Activated CD8-positive, alpha-beta memory T cell treated with anti-CD3 and anti-CD28 coated beads, Interleukin-2, amount 50 U/mL, for 1 hour (primary cell): ENCODE results near the gene MAP7.
"Not testable (repeated sequence)": the region's sequence is repeated elsewhere in the genome, so short reads cannot be mapped to it uniquely, and the experiment has no call there.

Experiments used
- DNase-seq: peaks from one replicate; pipeline ENCODE4 v3.0.0-alpha.2; 2020; ENCODE audit errors: extremely low read depth

MAP7 gene

DNA sequence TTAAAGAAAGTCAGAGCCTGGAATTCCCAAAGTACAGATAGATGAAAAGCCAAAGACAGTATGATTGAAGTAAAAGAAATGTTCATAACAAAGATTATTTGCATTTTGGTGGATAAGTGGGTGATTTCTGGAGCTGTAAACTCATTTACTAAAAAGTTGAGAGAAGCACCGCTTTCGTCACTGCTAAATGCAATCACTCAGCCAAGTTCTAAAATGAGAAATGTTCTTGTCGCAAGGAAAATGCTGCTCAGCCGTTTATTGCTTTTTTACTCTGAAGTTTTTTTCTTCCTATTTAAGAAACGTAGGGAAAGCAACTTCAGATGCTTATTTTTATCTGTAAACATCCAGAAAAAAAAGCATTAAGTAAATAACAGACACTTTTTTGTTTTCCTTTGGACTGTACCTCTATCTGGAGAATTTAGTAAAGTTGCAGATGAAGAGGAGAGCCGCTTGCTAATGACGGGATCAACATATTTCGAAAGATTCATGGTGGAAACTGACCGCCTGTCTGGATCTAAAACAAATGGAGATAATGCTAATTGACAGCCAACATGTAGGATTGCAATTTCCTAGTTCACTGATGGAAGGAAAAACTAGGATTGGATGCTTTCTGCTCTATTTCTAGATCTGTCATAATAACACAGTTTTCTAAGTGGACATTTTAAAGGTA lies 166.8 kb downstream of the MAP7 start:
- no peak for DNase-seq

DNA sequence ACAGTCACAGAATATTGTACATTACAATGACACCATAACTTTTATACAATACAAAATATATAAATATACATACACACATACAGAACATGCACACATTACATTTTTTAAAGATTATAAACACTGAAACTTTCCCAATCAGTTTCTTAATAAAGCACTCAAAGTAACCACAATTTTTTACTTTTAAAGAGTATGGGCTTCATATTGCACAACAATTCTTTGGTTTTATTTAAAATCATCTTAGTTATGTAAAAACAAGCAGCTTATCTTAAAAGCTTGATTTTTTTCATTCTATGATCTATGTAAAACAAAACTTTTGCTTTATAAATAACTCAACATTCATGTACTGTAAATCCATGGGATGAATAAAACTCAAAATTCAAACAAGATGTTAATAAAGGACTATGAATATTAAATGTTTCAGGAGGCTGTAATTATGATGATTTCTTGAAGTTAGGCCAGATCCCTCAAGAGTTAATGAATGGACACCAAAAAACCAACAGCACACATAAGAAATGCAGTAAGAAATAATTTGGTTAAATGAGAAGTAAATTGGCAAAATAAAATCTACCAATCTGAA lies 167.5 kb downstream of the MAP7 start:
- no peak for DNase-seq

DNA sequence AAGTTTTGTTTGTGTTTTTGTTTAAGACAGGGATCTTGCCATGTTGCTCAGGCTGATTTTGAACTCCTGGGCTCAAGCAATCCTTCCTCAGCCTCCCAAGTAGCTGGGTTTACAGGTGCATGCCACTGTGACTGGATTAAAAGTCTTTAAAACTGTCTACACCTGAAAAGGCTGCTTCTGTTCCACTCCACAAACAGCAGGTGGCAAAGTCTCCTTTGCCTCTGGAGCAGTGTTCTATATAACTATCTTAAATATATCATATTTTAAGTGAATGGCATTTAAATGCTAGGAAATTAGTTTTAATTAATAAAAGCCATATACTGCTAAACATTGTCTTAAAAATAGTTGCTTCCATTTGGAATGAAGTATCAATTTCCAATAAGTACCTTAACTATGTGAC lies 171.3 kb downstream of the MAP7 start:
- no peak for DNase-seq

DNA sequence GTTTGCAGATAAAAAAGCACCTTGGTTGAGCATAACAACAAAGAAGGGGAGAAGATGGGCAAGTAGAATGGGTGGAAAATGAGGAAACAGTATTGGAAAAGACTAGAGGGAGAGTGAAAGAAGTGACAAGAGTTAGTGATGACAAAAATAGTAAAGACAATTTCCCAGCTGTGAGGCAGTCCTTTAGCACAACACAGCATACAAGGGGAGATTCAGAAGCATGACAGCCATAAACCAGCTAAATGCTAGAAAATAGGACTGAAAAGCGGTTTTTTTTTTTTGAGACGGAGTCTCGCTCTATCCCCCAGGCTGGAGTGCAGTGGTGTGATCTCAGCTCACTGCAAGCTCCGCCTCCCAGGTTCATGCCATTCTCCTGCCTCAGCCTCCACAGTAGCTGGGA lies 174.4 kb downstream of the MAP7 start:
- DNase-seq = not testable (repeated sequence)

DNA sequence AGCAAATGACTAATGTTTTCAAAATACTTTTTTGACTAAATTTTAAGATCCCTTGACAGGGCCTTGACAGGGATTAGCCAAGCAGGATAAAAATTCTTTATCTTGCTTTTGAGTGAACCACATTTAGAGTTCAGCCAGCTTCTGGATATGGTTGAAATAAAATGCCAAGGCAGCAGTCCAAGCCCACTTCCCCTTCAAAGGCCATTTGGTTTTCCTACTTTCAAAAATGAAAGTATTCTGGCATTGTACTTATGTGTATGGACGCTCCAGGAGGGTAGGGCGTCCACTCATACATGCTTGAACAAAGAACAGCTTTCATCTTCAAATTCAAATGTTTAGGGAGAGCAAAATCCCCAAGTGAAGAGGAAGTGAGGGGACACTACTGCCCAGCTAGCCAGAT lies 178.3 kb downstream of the MAP7 start:
- DNase-seq = no peak

DNA sequence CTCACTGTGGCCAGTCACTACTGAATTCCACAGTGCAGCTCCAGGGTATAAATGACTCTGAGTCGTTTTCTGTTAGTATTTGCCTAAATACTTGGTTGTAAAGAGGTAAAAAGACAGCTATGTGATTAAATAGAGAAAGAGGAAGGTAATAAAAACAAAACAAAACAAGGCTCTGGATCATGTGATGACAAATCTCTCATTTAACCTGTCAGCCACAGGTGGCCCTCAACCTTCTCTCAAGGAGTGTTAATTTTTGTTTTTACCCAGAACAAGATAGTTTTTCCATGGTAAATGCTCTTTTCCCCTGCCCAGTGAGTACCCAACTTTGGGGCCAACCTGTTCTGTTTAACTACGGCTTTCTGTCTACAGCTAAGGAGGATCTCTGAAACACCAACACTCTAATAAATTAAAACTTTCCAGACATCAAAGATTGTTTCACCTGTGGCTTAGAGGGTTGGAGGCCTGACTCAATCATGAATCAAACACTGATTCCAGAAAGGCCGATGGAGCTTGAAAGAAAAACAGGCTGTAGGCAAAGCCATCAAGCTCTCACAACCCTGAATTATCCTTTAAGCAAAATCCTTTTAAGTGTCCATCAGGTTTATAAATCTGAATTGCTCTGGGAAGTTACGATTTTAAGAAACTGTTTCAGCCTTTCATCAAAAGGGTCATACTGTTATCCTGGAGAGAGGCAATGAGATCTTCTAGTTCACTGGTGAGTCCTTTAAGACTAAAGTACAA lies 179.1 kb downstream of the MAP7 start:
- no peak for DNase-seq

DNA sequence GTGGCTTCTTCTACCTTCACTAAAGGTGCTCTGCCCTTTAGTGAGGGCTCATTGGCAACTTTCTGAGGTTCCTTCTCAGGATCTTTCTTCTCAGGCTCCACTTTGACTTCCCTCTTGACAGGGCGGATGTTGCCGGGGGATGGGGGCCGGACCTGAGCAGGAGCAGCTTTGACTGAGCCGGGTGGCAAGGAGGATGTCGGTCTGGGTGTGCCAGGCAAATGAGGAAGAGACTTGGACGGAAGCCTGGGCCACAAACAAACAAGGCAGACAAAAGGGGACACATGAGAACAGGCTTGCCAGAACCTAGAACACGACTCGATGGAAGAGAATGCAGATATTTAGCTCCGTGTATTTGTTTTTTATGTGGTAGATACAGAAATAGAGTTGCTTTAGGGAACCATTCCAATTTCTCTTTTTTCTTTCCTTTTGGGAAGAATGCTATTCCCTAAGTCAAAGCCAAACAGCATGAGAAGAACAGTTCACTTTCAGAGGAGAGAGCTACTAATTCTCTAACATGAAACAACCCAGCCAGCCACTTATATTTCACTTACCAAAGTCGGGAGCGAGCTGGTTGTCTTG lies 184.4 kb downstream of the MAP7 start:
- no peak for DNase-seq

DNA sequence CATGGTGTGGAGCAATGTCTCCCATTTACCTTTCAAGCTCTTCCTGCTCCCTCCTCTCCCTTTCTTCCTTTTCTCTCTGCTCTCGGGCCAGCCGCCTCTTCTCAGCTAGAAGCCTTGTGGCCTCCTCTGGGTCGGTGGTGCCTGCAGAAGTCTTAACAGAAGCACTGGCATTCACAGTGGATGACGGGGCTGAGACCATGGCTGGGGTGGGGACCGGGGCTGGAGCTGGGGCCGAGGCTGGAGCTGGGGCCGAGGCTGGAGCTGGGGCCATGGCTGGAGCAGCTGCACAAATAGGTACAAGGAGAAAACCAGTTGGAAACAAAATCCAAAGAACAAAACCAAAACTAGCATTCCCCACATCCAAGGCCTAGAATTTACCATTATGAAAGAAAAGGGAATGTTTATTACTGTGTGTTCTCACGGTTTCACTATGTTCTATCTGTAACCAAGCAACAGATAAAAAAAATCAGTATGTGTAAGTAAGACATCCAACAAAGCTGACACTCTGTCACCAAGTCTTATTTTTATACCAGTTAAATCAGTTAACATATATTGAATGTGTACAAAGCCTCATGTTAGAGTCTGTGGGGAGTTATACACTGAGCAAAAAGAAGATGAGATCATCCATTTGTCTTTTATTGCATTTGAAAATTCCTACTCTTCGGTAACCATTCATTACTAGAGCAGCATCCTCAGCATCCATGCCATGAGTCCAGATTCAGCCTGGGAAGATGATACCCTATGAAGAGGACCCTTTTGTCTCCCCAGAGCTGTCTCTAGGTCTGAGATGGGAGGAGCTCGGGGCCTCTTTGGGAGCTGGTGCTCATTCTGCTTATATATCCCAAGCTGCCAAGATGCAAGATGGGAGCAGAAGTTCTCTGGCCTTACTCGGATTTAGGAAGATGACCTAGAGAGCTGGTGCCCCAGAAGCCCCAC lies 187.5 kb downstream of the MAP7 start:
- no peak for DNase-seq

DNA sequence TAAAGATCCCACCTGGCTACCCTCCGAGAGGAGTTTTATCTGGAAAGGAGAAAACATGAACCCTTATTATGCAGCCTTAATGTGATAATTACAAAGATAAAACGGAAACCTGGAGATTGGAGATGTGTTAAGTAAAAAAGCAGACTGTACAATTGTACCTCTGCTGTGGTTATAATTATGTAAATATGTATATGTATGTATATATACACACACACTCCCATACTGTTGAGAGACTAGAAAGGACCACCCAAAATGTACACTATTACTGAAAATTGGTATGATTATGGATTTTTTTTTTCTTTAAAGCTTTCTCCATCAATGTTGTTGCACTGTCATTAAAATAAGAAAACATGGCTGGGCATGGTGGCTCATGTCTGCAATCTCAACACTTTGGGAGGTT lies 188.4 kb downstream of the MAP7 start:
- DNase-seq = no peak

DNA sequence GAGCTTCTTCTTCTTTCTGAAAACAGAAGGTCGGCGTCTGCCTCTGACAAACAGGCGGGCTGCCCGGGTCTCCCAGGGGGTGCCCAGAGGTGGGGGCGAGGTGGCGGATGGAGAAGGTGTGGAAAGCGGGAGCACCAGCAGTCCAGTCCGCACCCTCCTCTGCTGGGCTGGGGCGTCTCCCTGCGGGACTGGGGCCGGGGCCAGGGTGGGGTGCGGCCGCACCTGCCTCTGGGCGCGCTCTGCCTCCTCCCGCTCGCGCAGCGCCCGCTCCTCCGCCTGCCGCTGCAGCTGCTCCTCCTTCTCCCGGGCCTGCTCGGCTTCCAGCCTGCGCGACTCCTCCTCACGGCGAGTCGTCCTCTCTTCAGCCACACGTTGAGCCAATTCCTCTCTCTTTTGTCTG lies 189.4 kb downstream of the MAP7 start:
- no peak for DNase-seq

DNA sequence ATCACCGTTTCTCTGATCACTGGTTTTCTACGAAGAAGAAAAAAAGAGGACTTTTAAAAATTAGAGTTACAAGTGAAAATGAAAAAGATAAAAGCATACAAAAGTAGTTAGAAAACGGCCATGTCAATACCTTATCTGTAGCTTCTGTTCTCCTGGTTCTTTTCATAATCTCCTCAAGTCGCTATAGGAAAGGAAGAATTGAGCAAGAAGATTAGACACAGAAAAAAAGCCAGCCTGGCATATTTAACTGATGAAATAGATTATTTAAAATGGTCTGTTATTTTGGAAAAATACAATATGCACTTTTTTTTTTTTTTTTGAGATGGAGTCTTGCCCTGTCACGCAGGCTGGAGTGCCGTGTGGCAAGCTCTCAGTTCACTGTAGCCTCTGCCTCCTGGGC lies 190.4 kb downstream of the MAP7 start:
- no peak for DNase-seq

DNA sequence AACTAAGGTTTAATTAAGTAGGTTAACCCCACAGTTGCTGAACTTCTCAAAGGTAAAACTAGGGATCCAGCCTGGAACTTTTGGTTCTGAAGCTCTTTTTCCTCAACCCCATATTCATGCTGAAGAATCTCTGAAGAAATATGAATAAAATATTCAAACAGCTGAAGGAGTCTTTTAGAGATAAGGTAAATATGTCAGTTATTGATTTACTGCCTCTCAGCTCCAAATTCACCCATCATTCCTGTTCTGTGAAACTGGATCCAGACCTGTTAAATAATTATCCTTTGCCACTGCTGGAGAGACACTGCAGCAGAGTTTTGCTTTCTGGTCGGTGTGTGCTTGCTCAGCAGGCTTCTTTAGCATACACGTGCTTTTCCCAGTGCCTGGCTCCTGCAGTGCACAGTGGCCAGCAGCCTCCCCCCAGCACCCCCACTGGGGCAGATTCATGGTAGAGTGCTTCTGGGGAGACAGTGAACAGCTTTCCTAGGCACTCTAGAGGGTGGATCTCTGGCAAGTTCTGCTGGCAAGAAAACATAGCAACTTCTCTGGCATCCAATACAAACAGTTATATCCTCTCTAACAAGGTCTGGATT lies 198.6 kb downstream of the MAP7 start:
- DNase-seq = no peak

DNA sequence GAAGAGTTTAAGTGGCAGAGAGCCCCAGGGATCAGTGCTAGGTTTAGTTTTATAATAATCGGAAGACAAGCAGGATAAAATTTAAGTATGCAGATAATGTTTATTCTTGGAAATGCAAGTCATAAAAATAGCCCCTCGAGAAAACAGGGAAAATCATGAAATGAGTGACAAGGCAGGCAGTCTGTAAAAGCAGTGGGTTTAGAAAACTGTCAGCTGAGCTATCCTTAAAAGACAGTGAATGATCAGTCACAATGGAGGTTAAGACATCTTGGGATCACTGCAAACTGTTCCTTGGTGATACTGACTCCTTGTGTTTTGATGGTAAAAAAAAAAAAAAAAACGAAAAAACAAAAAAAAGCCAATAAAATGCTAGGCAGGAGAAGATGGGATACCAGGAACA lies 199.3 kb downstream of the MAP7 start:
- DNase-seq = no peak

DNA sequence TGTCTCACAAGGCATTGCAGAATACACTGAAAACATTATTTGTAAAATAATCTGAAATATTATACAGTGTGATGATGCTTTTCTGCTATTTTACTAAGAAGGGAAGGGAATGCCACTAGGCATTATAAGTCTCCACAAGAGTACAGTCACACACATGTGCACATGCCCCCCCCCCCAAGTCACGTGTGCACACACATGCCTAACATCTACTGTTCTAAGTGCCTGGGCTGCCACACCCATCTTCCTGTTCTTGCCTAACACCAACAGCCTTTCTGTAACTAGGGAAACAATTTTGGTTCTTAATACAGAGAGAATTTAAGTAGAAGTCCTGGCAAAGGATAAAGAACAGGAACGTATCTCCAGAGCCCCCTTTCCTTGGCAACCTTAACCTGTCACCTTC lies 202.4 kb downstream of the MAP7 start:
- DNase-seq = no peak

DNA sequence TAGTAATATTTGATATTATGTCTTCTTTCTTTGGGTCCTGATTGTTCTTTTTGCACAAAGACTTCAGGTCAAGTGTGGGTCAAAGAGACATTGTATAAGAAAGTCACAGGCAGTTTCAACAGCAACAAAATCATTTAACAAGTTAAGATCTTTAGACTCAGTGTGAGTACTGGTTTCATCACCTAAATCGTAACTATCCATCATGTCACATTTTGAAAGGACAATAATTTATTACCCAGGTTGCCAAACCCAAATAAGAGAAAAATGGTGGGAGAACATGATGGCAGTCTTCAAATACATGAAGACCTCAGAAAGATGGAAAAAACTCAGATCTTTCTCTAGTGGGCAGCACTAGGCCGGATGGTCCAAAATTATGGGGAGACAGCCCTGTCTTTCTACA lies 205.1 kb downstream of the MAP7 start:
- no peak for DNase-seq

DNA sequence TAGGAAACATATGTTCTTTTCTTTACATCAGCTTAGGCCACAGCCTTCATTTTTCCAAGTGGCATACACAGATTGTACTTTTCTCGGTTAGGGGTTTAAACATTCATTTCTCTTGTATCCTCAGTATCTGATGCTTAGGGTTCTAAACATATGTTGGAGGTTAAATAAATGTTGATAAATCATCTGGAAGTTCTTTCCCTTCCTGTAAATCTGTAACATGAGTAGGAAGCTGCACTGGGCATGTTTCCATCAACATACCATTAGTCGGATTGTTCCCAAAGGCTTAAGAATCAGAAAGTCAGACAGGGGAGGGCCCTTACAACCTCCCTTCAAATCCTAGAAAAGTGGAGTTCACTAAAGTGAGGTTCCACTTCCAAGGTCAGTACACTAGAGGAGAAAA lies 205.8 kb downstream of the MAP7 start:
- no peak for DNase-seq

DNA sequence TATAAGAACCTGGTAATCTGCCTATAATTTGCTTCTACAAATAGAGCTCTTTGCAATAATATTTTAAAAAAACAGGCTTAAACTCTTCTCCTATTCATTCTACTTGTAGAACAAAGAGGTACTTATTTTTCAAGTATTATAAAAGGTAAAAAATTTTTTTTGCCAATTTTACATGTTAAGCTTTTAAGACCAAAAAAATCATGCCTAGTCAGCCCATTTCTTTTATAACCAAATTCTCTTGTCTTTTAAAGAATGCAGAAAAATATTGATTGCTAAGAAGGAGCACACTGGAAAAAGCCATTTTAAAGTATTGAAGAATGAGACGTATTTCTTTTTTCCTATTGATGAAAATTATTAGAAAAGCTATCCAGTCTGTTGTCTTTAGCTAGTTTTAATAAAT lies 206.5 kb downstream of the MAP7 start:
- no peak for DNase-seq

DNA sequence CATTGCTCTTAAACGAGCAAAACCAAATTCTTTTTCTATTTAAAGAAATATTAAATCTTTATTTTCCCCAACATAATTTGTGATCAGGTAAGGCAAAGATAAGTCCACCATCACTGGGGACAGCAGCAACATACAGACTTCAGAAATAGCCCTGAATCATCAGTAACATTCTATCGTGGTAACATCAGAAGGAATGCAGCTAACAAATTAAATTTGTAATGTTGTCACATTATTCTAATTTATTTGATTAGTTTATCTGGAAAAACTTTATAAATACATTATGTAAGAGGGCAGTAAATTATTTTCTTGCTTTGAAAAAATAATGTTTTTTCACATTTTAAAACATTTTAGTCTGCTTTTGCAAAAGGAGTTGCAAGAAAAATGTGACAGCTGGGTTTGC lies 206.9 kb downstream of the MAP7 start:
- no peak for DNase-seq

DNA sequence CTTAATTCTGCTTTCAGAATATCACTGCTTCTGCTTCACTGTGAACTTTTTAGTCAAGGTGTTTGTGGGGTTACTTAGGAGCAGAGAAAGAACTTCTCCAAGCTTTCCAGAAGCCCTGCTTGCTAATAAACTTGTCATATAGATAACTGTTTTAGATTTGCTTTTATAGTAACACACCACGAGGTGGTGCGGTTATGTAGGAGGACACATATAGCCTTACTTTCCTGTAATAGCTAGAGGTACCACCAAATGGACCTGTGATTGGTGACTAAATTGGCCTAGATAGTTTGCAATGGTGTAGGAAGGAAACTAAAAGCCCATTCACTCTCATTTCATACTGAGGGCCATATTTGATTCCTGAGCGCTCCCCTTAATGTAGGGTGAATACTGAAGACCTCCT lies 208.3 kb downstream of the MAP7 start:
- no peak for DNase-seq

DNA sequence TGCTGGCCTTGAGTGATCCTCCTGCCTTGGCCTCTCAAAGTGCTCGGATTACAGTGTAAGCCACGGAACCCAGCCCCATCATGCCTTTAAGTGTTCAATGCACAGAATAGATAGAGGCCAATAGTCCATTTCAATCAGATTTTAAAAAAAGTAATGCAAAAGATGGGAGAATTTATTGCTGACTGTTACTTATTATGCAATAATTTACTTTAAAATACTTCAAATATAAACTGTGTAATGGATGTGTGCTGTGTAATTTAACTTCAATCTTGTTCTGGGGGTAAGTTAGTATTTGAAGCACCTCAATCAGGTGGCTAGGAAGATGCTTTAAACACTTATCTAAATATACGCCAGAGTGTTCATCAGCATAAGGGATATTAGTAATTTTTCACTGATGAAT lies 208.9 kb downstream of the MAP7 start:
- DNase-seq = no peak

DNA sequence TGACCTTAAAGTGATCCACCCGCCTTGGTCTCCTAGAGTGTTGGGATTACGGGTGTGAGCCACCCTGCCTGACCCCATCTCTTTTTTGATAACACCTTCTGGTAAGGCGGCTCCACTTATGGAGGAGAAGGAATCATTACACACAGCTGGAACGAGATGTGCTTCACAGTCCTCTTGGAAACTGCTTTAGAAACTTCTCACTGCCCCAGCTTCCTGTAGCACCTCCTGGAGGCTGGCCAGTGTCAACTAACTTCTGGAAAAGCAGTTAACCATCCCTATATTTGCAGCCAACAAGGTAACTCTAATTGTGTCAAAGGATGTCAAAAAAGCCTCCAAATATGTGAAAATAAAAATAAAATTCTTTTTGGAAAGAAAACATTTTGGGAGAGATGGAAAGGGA lies 211.7 kb downstream of the MAP7 start:
- DNase-seq = no peak

DNA sequence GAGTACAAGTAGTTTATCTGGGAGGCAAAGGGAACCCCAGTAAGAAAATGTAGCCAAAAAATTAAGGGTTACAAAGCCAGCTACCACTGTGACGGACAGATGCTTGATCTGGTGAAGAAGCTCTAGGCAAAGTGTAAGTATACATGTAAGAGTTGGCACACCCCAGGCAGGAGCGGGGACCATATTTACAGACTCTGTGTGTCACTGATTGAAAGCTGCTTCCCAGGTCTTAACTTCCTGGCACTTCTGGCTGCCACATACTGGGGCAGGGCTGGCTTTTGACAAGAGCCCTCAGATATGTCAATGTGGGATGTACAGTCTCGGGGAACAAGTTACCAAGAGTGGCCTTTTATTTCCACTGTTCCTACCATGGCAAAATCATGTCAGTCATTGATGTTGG lies 212.6 kb downstream of the MAP7 start:
- no peak for DNase-seq
